Type B pancreatic cell (in vitro differentiated cells): ENCODE measurements around the gene LHPP. TPM values are rescaled to one million over a fixed set of nuclear protein-coding genes. Genes with fewer than 3 reads are reported as not detected.

Experiments used
- DNase-seq: peaks from one replicate; pipeline ENCODE4 v3.0.0; 2021; ENCODE audit warnings: mixed read lengths; ENCODE audit not compliant: unreplicated experiment; ENCODE audit errors: extremely low spot score
- H3K27ac Mint-ChIP-seq: 2 replicates; pipeline ENCODE4 v1.8.0; 2021; ENCODE audit warnings: mild to moderate bottlenecking, mixed read lengths
- H3K27me3 Mint-ChIP-seq: 2 replicates; pipeline ENCODE4 v1.8.0; 2021; ENCODE audit warnings: mixed read lengths
- H3K36me3 Mint-ChIP-seq: 2 replicates; pipeline ENCODE4 v1.8.0; 2021; ENCODE audit warnings: mixed read lengths
- H3K4me1 Mint-ChIP-seq: one replicate; pipeline ENCODE4 v1.8.0; 2021; ENCODE audit warnings: mixed read lengths; ENCODE audit not compliant: unreplicated experiment
- H3K4me3 Mint-ChIP-seq: 2 replicates; pipeline ENCODE4 v1.8.0; 2021; ENCODE audit warnings: mild to moderate bottlenecking, mixed read lengths
- H3K9me3 Mint-ChIP-seq: 2 replicates; pipeline ENCODE4 v1.8.0; 2021; ENCODE audit warnings: mixed read lengths
- total RNA-seq: library from RNA; stranded (reverse); gene quantifications from 2 replicates; pipeline ENCODE4 v1.2.1, GENCODE V29; 2021; ENCODE audit warnings: low replicate concordance
- TF ChIP-seq, protein P1 (sequence below): fragments of 200-600 bp; sonication (generic); conservative IDR thresholded peaks from 2 replicates; pipeline ENCODE4 v1.5.0; 2021; ENCODE audit warnings: antibody characterized with exemption, mild to moderate bottlenecking

The LHPP gene
- total RNA-seq, 1 donor from 2014 or later = 12.7 TPM

DNA sequence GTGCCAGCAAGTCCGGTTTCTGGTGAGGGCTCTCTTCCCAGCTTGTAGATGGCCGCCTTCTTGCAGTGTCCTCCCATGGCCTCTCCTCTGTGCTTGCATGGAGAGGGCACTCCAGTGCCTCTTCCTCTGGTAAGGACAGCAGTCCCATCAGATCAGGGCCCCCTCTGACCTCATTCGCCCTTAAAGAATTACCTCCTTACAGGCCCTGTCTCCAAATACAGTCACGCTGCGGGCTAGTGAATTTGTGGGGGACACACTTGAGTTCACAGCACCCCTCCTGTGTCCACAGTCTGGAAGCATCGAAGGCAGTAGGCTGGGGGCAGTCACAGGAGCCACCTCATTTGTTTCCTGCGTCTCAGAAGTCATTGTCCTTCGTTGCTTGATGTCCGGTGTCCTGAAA, 54.6 kb downstream of the LHPP start:
- DNase-seq = no peak
- no peaks in the 10 kb centered on the region for H3K27me3 Mint-ChIP-seq
- H3K4me3 Mint-ChIP-seq = no peak overlapping the region
- TF ChIP-seq, protein P1, sequence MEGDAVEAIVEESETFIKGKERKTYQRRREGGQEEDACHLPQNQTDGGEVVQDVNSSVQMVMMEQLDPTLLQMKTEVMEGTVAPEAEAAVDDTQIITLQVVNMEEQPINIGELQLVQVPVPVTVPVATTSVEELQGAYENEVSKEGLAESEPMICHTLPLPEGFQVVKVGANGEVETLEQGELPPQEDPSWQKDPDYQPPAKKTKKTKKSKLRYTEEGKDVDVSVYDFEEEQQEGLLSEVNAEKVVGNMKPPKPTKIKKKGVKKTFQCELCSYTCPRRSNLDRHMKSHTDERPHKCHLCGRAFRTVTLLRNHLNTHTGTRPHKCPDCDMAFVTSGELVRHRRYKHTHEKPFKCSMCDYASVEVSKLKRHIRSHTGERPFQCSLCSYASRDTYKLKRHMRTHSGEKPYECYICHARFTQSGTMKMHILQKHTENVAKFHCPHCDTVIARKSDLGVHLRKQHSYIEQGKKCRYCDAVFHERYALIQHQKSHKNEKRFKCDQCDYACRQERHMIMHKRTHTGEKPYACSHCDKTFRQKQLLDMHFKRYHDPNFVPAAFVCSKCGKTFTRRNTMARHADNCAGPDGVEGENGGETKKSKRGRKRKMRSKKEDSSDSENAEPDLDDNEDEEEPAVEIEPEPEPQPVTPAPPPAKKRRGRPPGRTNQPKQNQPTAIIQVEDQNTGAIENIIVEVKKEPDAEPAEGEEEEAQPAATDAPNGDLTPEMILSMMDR = no peak
- no peak overlapping the region for H3K27ac Mint-ChIP-seq
- H3K36me3 Mint-ChIP-seq = peaks cover 4% of the 10 kb centered on the region
- no peaks in the 10 kb centered on the region for H3K4me1 Mint-ChIP-seq
- H3K9me3 Mint-ChIP-seq = no peaks in the 10 kb centered on the region

DNA sequence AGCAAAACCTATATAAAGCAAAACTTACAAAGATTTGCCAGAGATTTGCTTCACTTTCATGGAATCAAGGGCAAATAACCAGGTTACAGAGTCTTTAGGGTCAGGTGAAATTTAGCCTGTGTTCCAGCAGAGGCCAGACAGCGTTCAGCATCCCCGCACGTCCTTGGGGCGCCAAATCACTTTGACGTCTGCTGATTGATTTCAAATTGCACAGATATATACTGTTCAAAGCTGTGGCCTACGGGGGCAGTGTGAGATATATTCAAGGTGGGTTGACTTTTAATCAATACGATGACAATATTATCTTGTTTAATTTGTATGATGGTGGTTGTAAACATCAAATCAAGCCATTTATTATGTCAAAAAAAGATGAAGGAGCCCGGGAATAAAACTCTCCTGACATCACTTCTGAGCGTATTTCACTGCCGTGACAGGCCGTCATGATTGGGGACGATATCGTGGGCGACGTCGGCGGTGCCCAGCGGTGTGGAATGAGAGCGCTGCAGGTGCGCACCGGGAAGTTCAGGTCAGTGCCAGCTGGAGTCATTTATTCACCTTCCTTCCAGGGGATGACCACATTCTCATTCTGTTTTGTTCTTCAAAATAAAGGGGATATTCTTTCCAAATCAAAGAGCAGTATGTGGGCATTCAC, 55.2 kb downstream of the LHPP start:
- DNase-seq = no peak
- Mint-ChIP-seq H3K27ac (no peak overlapping the region), H3K4me1 (no peaks in the 10 kb centered on the region), H3K4me3 (no peak overlapping the region), H3K27me3 (no peaks in the 10 kb centered on the region), H3K36me3 (peaks cover 4% of the 10 kb centered on the region), H3K9me3 (no peaks in the 10 kb centered on the region)
- TF ChIP-seq, protein P1 = no peak

GRCh38 chr10:124517461-124517860, 55.8 kb downstream of the LHPP start:
- Mint-ChIP-seq H3K36me3 (peaks cover 4% of the 10 kb centered on the region), H3K27me3 (no peaks in the 10 kb centered on the region), H3K4me1 (no peaks in the 10 kb centered on the region), H3K9me3 (no peaks in the 10 kb centered on the region), H3K27ac (no peak overlapping the region), H3K4me3 (no peak overlapping the region)
- TF ChIP-seq, protein P1 = no peak
- no peak for DNase-seq

DNA sequence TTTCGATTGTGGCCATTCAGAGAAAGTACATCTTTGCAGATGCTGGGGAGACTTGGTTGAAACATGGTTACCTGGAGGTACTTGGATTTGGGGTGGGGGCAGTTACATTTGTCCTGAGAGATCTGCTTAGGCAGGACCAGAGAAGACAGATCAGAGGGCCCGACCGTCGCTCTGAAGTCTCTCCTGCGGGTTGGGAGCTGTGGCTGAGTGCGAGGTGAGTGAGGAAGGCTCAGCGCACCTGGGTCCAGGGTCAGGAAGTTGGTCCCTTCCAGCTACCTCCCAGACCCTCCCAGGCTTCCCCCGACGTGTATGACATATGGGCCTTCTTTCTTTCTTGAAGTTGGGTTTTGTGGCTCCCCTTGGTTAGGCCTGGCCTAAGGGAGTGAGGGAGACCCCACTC, 56.3 kb downstream of the LHPP start:
- Mint-ChIP-seq H3K27ac (no peak overlapping the region), H3K4me3 (no peak overlapping the region), H3K27me3 (peaks cover 3% of the 10 kb centered on the region), H3K4me1 (peaks cover 3% of the 10 kb centered on the region), H3K36me3 (peaks cover 4% of the 10 kb centered on the region), H3K9me3 (no peaks in the 10 kb centered on the region)
- TF ChIP-seq, protein P1 = no peak
- DNase-seq = no peak

- Mint-ChIP-seq H3K9me3 (no peaks in the 10 kb centered on the region), H3K27me3 (peaks cover 4% of the 10 kb centered on the region), H3K4me1 (peaks cover 7% of the 10 kb centered on the region), H3K27ac (no peak overlapping the region), H3K4me3 (no peak overlapping the region), H3K36me3 (peaks cover 4% of the 10 kb centered on the region)
- TF ChIP-seq, protein P1 = no peak
- no peak for DNase-seq
Measured at GRCh38 chr10:124518366-124518765, 56.7 kb downstream of the LHPP start.
